WI38 (cell line): ENCODE data around the gene TRIM29.

Experiments used
- H3K4me3 ChIP-seq: 2 replicates; pipeline ENCODE4 v1.5.1; 2011; ENCODE audit warnings: low read depth, mild to moderate bottlenecking, control low read depth, low read length
- TF ChIP-seq, protein P1 (sequence below): IDR thresholded peaks from 2 replicates; pipeline ENCODE4 v1.5.1; 2012; ENCODE audit warnings: low read depth, mild to moderate bottlenecking, control low read depth, low read length

Gene TRIM29

DNA sequence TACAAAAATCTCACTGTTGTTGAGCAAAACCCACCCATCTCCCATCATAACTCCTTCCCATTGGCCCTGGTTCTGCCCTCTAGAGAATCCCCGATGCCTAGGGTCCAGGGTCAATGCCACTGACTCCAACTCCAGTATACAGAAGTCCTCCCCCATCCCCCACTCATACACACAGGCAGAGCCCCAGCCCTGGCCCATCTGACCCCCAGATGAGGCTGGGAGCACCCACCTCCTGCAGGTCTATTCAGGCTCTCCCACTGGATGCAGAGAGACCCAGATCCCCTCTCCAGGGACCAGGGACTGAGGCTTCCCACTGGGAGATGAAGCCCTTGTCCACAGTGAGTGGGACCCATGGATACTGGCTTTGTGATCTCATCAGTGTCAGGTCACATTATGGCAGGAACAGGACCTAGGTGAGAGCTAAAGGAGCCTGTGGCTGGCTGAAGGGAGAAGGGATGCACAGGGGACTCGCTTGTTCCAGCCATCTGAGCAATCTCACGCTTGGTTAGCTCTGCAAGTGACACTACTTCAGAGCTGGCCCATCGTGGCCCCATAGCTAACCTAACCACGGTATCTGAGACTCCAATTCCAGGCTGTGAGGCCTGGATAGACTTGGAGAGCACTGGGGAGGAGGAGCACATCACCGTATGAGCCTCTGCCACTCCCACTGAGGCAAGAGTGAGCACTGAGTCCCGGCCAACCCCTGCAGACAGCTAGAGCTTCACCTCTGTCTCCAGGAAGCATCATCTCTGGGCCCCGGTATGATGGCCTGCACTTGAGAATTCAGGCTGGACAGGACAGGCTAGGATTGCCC lies 35.7 kb downstream of the TRIM29 start:
- TF ChIP-seq, protein P1, sequence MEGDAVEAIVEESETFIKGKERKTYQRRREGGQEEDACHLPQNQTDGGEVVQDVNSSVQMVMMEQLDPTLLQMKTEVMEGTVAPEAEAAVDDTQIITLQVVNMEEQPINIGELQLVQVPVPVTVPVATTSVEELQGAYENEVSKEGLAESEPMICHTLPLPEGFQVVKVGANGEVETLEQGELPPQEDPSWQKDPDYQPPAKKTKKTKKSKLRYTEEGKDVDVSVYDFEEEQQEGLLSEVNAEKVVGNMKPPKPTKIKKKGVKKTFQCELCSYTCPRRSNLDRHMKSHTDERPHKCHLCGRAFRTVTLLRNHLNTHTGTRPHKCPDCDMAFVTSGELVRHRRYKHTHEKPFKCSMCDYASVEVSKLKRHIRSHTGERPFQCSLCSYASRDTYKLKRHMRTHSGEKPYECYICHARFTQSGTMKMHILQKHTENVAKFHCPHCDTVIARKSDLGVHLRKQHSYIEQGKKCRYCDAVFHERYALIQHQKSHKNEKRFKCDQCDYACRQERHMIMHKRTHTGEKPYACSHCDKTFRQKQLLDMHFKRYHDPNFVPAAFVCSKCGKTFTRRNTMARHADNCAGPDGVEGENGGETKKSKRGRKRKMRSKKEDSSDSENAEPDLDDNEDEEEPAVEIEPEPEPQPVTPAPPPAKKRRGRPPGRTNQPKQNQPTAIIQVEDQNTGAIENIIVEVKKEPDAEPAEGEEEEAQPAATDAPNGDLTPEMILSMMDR, result no peak

DNA sequence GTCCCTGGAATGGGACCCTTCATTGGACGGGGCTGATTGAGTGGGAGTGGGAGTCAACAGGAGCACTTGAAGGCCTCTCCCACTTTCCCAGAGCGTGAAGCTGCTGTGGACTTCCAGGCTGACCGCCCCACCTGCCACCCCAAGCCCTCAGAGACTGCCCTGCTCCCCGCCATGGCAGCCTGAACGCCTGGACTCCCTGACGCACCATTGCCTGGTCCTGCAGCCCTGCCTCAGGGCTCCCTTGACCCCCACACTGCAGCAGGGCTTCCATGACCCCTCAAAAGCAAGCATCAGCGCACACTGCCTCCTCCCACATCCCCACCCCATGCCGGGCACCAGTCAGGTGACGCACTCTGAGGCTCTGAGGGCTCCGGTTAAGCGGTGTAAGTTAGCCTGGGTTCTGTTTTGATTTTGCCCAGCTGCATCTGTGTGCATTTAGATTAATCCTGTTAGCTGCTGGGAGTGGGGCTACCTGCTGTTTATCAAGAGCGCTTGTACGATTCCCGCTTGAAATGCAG lies 39.4 kb downstream of the TRIM29 start:
- no peak overlapping the region for H3K4me3 ChIP-seq
- TF ChIP-seq, protein P1, result no peak

More for the DNA sequence above, 35.7 kb downstream of the TRIM29 start:
- H3K4me3 ChIP-seq, result no peak overlapping the region

DNA sequence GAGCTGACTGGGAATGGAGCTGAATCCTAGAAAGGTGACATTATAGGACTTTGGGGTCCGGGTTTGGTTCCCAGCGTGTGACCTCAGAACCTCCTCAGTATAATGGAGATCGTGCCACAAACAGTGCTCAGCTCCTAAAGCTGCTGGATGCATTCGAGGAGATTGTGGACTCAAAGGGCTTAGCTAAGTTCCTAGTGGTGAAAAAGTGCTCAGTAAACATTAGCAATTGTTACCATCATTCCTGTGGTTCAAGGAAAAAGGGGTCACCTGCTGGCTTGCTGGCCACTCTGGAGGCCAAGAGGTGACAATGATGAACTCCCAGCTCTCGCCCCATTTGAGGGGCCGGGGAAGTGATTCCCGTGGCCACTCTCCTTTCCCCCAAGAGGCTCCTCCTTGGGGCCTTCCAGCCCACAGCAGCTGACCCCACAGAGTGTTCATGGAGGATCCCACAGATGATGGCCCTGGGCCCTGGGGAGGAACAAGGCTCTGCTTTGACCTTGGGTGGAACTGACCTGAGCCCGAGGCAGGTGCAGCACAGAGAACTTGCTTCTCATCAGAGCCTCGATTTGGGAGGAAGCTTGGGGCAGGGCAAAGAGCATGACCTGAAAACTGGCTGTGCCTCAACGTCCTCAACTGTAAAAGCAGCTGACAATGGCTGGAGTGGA lies 40.1 kb downstream of the TRIM29 start:
- TF ChIP-seq, protein P1, result no peak
- no peak overlapping the region for H3K4me3 ChIP-seq

DNA sequence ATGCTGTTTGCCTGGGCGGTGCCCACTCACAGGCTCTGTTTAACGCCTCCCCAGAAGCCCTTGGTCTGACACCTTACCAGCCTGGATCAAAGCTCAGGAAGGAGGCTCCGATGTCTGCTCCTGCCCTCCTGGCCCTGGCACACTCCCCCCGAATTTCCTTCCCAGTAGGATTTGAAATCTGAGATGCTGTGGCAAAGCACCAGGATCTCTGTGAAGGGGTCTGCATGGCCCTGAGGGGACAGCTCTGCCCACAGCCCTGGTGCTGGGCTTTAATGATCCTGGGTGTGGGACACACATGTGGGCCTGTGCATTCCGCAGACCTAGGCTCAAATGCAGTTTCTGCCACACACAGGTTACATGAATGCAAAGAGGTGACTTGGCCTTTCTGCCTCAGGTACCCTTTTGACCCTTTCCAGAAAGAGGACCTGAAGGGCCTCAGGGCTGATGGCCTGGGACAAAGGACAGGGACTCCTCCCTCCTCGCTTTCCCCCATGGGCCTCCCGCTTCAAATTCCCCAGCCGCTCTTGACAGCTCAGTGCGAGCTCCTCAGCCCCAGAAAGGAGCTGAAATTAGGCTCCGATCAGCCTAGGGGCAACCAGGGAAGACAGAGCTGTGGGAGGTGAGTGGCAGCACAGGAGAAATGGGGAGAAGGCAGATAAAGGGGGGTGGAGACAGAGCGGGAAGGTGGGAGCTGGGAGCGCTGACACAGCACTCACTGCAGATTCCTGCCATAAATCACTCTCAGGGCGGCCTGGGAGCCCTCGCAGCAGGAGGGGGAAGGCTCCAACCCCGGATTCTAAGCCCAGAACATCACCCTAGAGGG lies 41.3 kb downstream of the TRIM29 start:
- TF ChIP-seq, protein P1, result no peak
- H3K4me3 ChIP-seq, result no peak overlapping the region

DNA sequence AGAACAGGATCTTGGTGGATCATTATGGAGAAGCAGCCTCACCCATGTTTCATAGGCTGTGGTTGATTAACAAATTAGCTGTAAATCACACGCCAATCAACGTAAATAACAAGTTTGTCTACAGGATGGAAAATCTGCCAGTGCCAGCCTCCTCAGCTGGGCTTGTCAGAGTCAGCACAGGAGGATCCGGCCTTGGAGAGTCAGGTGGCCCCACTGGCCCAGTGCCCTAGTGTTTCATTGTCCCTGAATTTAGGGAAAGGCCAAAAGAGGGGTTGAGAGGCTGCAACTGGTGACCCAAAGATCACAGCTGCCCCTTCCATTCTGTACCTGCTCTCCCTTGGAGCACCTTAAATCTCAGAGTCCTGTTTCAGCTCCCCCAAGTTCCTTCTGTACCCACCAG lies 42.4 kb downstream of the TRIM29 start:
- H3K4me3 ChIP-seq, result no peak overlapping the region
- TF ChIP-seq, protein P1, result no peak

DNA sequence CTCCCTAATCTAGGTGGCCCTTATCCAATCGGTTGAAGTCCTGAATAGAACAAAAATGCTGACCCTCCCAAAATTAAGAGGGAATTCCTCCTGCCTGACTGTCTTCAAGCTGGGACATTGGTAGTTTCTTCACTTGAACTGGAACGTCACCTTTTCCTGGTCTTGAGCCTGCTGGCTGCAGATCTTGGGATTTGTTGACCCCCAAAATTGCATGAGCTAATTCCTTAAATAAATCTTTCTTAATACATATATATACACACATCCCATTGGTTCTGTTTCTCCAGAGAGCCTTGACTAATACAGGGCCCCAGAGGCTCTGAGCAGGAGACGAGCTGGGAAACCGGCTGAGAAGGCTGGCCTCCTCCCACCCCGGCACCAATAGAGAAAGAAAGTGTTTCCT lies 46.2 kb downstream of the TRIM29 start:
- no peak overlapping the region for H3K4me3 ChIP-seq
- TF ChIP-seq, protein P1, result no peak
